CD4-positive, CD25-positive, alpha-beta regulatory T cell (primary cell): ENCODE results near the gene RTN3. TPM values are rescaled to one million over a fixed set of nuclear protein-coding genes. Genes with fewer than 3 reads are reported as not detected.

ENCODE experiments used
- ATAC-seq, 2 donors: fragments of 150-1000 bp; cut with Tn5 transposase; one replicate each; pipeline ENCODE4 v1.10.0; 2021; ENCODE audit warnings: low read depth in 2 of 2, moderate number of reproducible peaks in 2 of 2, moderate library complexity in 1 of 2
- DNase-seq, 3 donors: peaks; one replicate each; pipeline versions ENCODE4 v3.0.0 to v3.0.0-alpha.2; 2012 to 2022; ENCODE audit warnings: mixed read lengths in 1 of 3
- H3K27ac ChIP-seq: one replicate; pipeline ENCODE4 v1.7.0; 2013; ENCODE audit warnings: mild to moderate bottlenecking, low read length; ENCODE audit not compliant: insufficient read depth, poor library complexity, severe bottlenecking
- H3K27me3 ChIP-seq: one replicate; pipeline ENCODE4 v1.7.0; 2013; ENCODE audit warnings: low read length; ENCODE audit not compliant: control insufficient read depth, insufficient read depth
- H3K36me3 ChIP-seq: one replicate; pipeline ENCODE4 v1.7.0; 2013; ENCODE audit warnings: mild to moderate bottlenecking, low read length, moderate library complexity; ENCODE audit not compliant: control insufficient read depth, insufficient read depth
- H3K4me1 ChIP-seq: 2 replicates; pipeline ENCODE4 v1.7.0; 2013; ENCODE audit warnings: mild to moderate bottlenecking, low read length; ENCODE audit not compliant: insufficient read depth, control insufficient read depth, poor library complexity, severe bottlenecking
- H3K4me3 ChIP-seq: one replicate; pipeline ENCODE4 v1.7.0; 2013; ENCODE audit warnings: low read depth, mild to moderate bottlenecking, low read length, moderate library complexity
- H3K9me3 ChIP-seq, 2 experiments: 1 replicate in 1 of 2; 2 replicates in 1 of 2; pipeline ENCODE4 v1.7.0; 2013; ENCODE audit warnings: low read length in 2 of 2, mild to moderate bottlenecking in 1 of 2, moderate library complexity in 1 of 2; ENCODE audit not compliant: control insufficient read depth in 2 of 2
- H3K27ac Mint-ChIP-seq, 3 donors: one replicate each; pipeline ENCODE4 v1.8.0; 2020 to 2022; ENCODE audit warnings: mild to moderate bottlenecking in 3 of 3, mixed read lengths in 3 of 3, moderate library complexity in 2 of 3
- H3K27me3 Mint-ChIP-seq: one replicate; pipeline ENCODE4 v1.8.0; 2022; ENCODE audit warnings: mild to moderate bottlenecking, mixed read lengths
- H3K36me3 Mint-ChIP-seq: one replicate; pipeline ENCODE4 v1.8.0; 2020; ENCODE audit warnings: mixed read lengths
- H3K4me1 Mint-ChIP-seq, 4 donors: one replicate each; pipeline ENCODE4 v1.8.0; 2020 to 2022; ENCODE audit warnings: mixed read lengths in 4 of 4, mild to moderate bottlenecking in 1 of 4
- H3K4me3 Mint-ChIP-seq, 4 donors: one replicate each; pipeline ENCODE4 v1.8.0; 2020 to 2022; ENCODE audit warnings: mild to moderate bottlenecking in 4 of 4, mixed read lengths in 4 of 4, moderate library complexity in 3 of 4
- H3K9me3 Mint-ChIP-seq, 7 donors: one replicate each; pipeline ENCODE4 v1.8.0; 2020 to 2022; ENCODE audit warnings: mixed read lengths in 7 of 7, mild to moderate bottlenecking in 3 of 7, moderate library complexity in 2 of 7
- polyA plus RNA-seq, 4 donors: library from polyadenylated mRNA; unstranded; fragments of 300-500 nt; fragmentation: Illumina TruSeq; gene quantifications; one replicate each; pipeline ENCODE4 v1.2.3, GENCODE V29; 2021
- total RNA-seq: library from RNA; stranded (reverse); gene quantifications from one replicate; pipeline ENCODE4 v1.2.3, GENCODE V29; 2022

The RTN3 gene
- total and polyA plus RNA-seq, 5 donors from 2014 or later = 33.2 to 63.6 (median 47.2) TPM

- H3K9me3 Mint-ChIP-seq = no peaks in the 10 kb centered on the region
- H3K27me3 ChIP-seq = no peaks in the 10 kb centered on the region
- no peaks in the 10 kb centered on the region for H3K4me1 ChIP-seq
- no peak overlapping the region for H3K4me3 Mint-ChIP-seq
- H3K4me1 Mint-ChIP-seq = peaks cover 5 to 23% (median 9%) of the 10 kb centered on the region in 4 donors
- H3K4me3 ChIP-seq = no peak overlapping the region
- no peaks in the 10 kb centered on the region for H3K9me3 ChIP-seq
- peaks cover 3% of the 10 kb centered on the region for H3K36me3 ChIP-seq
- DNase-seq (no peak), ATAC-seq (no peak)
- H3K36me3 Mint-ChIP-seq = peaks cover 5% of the 10 kb centered on the region
- peak overlapping the region in 1 of 3 donors; percentile 12 for H3K27ac Mint-ChIP-seq
- H3K27me3 Mint-ChIP-seq = no peaks in the 10 kb centered on the region
- H3K27ac ChIP-seq = no peak overlapping the region
Observed at GRCh38 chr11:63719987-63720386, 38.7 kb downstream of the RTN3 start.

GRCh38 chr11:63720611-63721010 lies 39.3 kb downstream of the RTN3 start:
- Mint-ChIP-seq H3K36me3 (peaks cover 5% of the 10 kb centered on the region), H3K27ac (no peak overlapping the region), H3K9me3 (no peaks in the 10 kb centered on the region), H3K4me3 (no peak overlapping the region), H3K4me1 (peaks cover 4 to 21% (median 10%) of the 10 kb centered on the region in 4 donors), H3K27me3 (no peaks in the 10 kb centered on the region)
- H3K4me1 ChIP-seq = no peaks in the 10 kb centered on the region
- H3K27me3 ChIP-seq = no peaks in the 10 kb centered on the region
- DNase-seq = no peak
- no peak overlapping the region for H3K27ac ChIP-seq
- H3K9me3 ChIP-seq = no peaks in the 10 kb centered on the region
- no peak for ATAC-seq
- no peak overlapping the region for H3K4me3 ChIP-seq
- peaks cover 3% of the 10 kb centered on the region for H3K36me3 ChIP-seq

GRCh38 chr11:63729326-63729725 lies 48.0 kb downstream of the RTN3 start:
- no peak for DNase-seq
- Histone ChIP-seq H3K36me3 (no peaks in the 10 kb centered on the region), H3K27me3 (no peaks in the 10 kb centered on the region), H3K27ac (no peak overlapping the region), H3K9me3 (no peaks in the 10 kb centered on the region), H3K4me3 (no peak overlapping the region), H3K4me1 (no peaks in the 10 kb centered on the region)
- no peak for ATAC-seq
- Mint-ChIP-seq H3K27me3 (no peaks in the 10 kb centered on the region), H3K36me3 (no peaks in the 10 kb centered on the region), H3K4me1 (peaks cover 0 to 6% (median 3%) of the 10 kb centered on the region in 4 donors), H3K4me3 (no peak overlapping the region), H3K9me3 (no peaks in the 10 kb centered on the region), H3K27ac (no peak overlapping the region)

- Mint-ChIP-seq H3K9me3 (no peaks in the 10 kb centered on the region), H3K27ac (peak overlapping the region in 1 of 3 donors; percentile 34), H3K27me3 (no peaks in the 10 kb centered on the region), H3K4me1 (peaks cover 2 to 9% (median 4%) of the 10 kb centered on the region in 4 donors), H3K36me3 (no peaks in the 10 kb centered on the region), H3K4me3 (no peak overlapping the region)
- Histone ChIP-seq H3K36me3 (no peaks in the 10 kb centered on the region), H3K4me1 (no peaks in the 10 kb centered on the region), H3K9me3 (no peaks in the 10 kb centered on the region), H3K27ac (no peak overlapping the region), H3K27me3 (no peaks in the 10 kb centered on the region), H3K4me3 (no peak overlapping the region)
- DNase-seq = no peak
- no peak for ATAC-seq
Observed at GRCh38 chr11:63736864-63737263, 55.6 kb downstream of the RTN3 start.

GRCh38 chr11:63737718-63738117 lies 56.4 kb downstream of the RTN3 start:
- Histone ChIP-seq H3K36me3 (no peaks in the 10 kb centered on the region), H3K4me3 (no peak overlapping the region), H3K27me3 (no peaks in the 10 kb centered on the region), H3K4me1 (no peaks in the 10 kb centered on the region), H3K9me3 (no peaks in the 10 kb centered on the region), H3K27ac (no peak overlapping the region)
- H3K36me3 Mint-ChIP-seq = no peaks in the 10 kb centered on the region
- no peak for ATAC-seq
- H3K27me3 Mint-ChIP-seq = no peaks in the 10 kb centered on the region
- peak overlapping the region in 2 of 3 donors; percentile 43 to 62 for H3K27ac Mint-ChIP-seq
- peaks cover 2 to 9% (median 5%) of the 10 kb centered on the region in 4 donors for H3K4me1 Mint-ChIP-seq
- no peak overlapping the region for H3K4me3 Mint-ChIP-seq
- H3K9me3 Mint-ChIP-seq = no peaks in the 10 kb centered on the region
- DNase-seq = no peak

GRCh38 chr11:63738720-63739360 lies 57.5 kb downstream of the RTN3 start:
- H3K27ac ChIP-seq = no peak overlapping the region
- Mint-ChIP-seq H3K36me3 (no peaks in the 10 kb centered on the region), H3K4me1 (peaks cover 2 to 9% (median 5%) of the 10 kb centered on the region in 4 donors), H3K9me3 (no peaks in the 10 kb centered on the region), H3K4me3 (no peak overlapping the region), H3K27ac (peak overlapping the region in 1 of 3 donors; percentile 56), H3K27me3 (no peaks in the 10 kb centered on the region)
- no peaks in the 10 kb centered on the region for H3K4me1 ChIP-seq
- ATAC-seq = no peak
- no peaks in the 10 kb centered on the region for H3K36me3 ChIP-seq
- no peaks in the 10 kb centered on the region for H3K9me3 ChIP-seq
- no peak overlapping the region for H3K4me3 ChIP-seq
- H3K27me3 ChIP-seq = no peaks in the 10 kb centered on the region
- peak; percentile 49 to 77 (median 52) for DNase-seq

GRCh38 chr11:63745304-63746170 lies 64.2 kb downstream of the RTN3 start:
- peak overlapping the region in 1 of 3 donors; percentile 50 for H3K27ac Mint-ChIP-seq
- H3K4me3 Mint-ChIP-seq = no peak overlapping the region
- H3K27me3 ChIP-seq = no peaks in the 10 kb centered on the region
- peak in 1 of 3 donors; percentile 13 for DNase-seq
- no peaks in the 10 kb centered on the region for H3K9me3 Mint-ChIP-seq
- no peak overlapping the region for H3K27ac ChIP-seq
- peaks cover 4% of the 10 kb centered on the region for H3K36me3 ChIP-seq
- no peaks in the 10 kb centered on the region for H3K27me3 Mint-ChIP-seq
- peaks cover 0 to 8% (median 5%) of the 10 kb centered on the region in 4 donors for H3K4me1 Mint-ChIP-seq
- H3K9me3 ChIP-seq = no peaks in the 10 kb centered on the region
- no peak for ATAC-seq
- H3K36me3 Mint-ChIP-seq = peaks cover 9% of the 10 kb centered on the region
- H3K4me3 ChIP-seq = no peak overlapping the region
- no peaks in the 10 kb centered on the region for H3K4me1 ChIP-seq
